GM23338 (cell line): ENCODE data around the gene VPS52.

ENCODE experiments used
- CREB1 ChIP-seq: fragments of 250-450 bp; sonication (Bioruptor Pico); IDR thresholded peaks from 2 replicates; pipeline ENCODE4 v1.5.0; 2020; ENCODE audit warnings: low read depth, mild to moderate bottlenecking, moderate library complexity
- ETS1 ChIP-seq: IDR thresholded peaks from 2 replicates; pipeline ENCODE4 v1.6.1; 2016; ENCODE audit warnings: antibody characterized with exemption
- EZH2 ChIP-seq: fragments of 200-600 bp; sonication (generic); IDR thresholded peaks from one replicate; pipeline ENCODE4 v1.8.0; 2017; ENCODE audit warnings: antibody characterized with exemption, mild to moderate bottlenecking, low read depth; ENCODE audit not compliant: unreplicated experiment
- EZH2phosphoT487 ChIP-seq: fragments of 200-600 bp; sonication (generic); IDR thresholded peaks from one replicate; pipeline ENCODE4 v1.8.1; 2018; ENCODE audit warnings: antibody characterized with exemption; ENCODE audit not compliant: unreplicated experiment
- JUNB ChIP-seq: IDR thresholded peaks from one replicate; pipeline ENCODE4 v1.6.1; 2016; ENCODE audit warnings: antibody characterized with exemption; ENCODE audit not compliant: unreplicated experiment
- POLR2AphosphoS5 ChIP-seq: IDR thresholded peaks from 2 replicates; pipeline ENCODE4 v1.6.1; 2016; ENCODE audit warnings: antibody characterized with exemption, low read depth
- ZNF331 ChIP-seq: fragments of 250-450 bp; sonication (Bioruptor Pico); IDR thresholded peaks from 2 replicates; pipeline ENCODE4 v1.5.0; 2020; ENCODE audit warnings: low read depth, mild to moderate bottlenecking, moderate library complexity
- TF ChIP-seq, protein P1 (sequence below), 2 experiments: fragments of 200-600 bp in 1 of 2; sonication (generic) in 1 of 2; conservative IDR thresholded peaks; 2 replicates each; pipeline versions ENCODE4 v1.5.1 to v1.6.1; 2016 to 2017; ENCODE audit warnings: antibody characterized with exemption in 2 of 2, low read depth in 2 of 2, mild to moderate bottlenecking in 2 of 2, moderate library complexity in 1 of 2
- TF ChIP-seq, protein P2 (sequence below): IDR thresholded peaks from one replicate; pipeline ENCODE4 v1.6.1; 2018; ENCODE audit warnings: antibody characterized with exemption; ENCODE audit not compliant: unreplicated experiment

GRCh38 chr6:33306356-33306755, 34.7 kb upstream of the VPS52 start:
- TF ChIP-seq, protein P1, sequence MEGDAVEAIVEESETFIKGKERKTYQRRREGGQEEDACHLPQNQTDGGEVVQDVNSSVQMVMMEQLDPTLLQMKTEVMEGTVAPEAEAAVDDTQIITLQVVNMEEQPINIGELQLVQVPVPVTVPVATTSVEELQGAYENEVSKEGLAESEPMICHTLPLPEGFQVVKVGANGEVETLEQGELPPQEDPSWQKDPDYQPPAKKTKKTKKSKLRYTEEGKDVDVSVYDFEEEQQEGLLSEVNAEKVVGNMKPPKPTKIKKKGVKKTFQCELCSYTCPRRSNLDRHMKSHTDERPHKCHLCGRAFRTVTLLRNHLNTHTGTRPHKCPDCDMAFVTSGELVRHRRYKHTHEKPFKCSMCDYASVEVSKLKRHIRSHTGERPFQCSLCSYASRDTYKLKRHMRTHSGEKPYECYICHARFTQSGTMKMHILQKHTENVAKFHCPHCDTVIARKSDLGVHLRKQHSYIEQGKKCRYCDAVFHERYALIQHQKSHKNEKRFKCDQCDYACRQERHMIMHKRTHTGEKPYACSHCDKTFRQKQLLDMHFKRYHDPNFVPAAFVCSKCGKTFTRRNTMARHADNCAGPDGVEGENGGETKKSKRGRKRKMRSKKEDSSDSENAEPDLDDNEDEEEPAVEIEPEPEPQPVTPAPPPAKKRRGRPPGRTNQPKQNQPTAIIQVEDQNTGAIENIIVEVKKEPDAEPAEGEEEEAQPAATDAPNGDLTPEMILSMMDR (conservative IDR thresholded peaks at IDR 0.05; ENCODE audit: low read depth in 2 of 2) = no peak
- no peak for TF ChIP-seq POLR2AphosphoS5
- TF ChIP-seq EZH2 = no peak
- TF ChIP-seq, protein P2, sequence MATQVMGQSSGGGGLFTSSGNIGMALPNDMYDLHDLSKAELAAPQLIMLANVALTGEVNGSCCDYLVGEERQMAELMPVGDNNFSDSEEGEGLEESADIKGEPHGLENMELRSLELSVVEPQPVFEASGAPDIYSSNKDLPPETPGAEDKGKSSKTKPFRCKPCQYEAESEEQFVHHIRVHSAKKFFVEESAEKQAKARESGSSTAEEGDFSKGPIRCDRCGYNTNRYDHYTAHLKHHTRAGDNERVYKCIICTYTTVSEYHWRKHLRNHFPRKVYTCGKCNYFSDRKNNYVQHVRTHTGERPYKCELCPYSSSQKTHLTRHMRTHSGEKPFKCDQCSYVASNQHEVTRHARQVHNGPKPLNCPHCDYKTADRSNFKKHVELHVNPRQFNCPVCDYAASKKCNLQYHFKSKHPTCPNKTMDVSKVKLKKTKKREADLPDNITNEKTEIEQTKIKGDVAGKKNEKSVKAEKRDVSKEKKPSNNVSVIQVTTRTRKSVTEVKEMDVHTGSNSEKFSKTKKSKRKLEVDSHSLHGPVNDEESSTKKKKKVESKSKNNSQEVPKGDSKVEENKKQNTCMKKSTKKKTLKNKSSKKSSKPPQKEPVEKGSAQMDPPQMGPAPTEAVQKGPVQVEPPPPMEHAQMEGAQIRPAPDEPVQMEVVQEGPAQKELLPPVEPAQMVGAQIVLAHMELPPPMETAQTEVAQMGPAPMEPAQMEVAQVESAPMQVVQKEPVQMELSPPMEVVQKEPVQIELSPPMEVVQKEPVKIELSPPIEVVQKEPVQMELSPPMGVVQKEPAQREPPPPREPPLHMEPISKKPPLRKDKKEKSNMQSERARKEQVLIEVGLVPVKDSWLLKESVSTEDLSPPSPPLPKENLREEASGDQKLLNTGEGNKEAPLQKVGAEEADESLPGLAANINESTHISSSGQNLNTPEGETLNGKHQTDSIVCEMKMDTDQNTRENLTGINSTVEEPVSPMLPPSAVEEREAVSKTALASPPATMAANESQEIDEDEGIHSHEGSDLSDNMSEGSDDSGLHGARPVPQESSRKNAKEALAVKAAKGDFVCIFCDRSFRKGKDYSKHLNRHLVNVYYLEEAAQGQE = no peak
- TF ChIP-seq JUNB = no peak
- TF ChIP-seq CREB1 (CRISPR knock-in tag) = no peak
- TF ChIP-seq EZH2phosphoT487 = no peak
- TF ChIP-seq ETS1 = no peak
- TF ChIP-seq ZNF331 = no peak
